ENCODE results near the gene NTRK3.

- TF ChIP-seq POLR2A (IDR thresholded peaks at IDR 0.05; ENCODE audit: low read length) (no peak), GATA1 (IDR thresholded peaks at IDR 0.05; ENCODE audit: low read depth, low read length) (no peak)
Measured at GRCh38 chr15:88071141-88071540, 185.4 kb downstream of the NTRK3 start.

All from erythroblast (primary cell).